HK-2 (cell line): ENCODE measurements around the gene PDE6A.

Experiments
- DNase-seq: peaks from one replicate; pipeline ENCODE4 v3.0.0-alpha.2; 2018; ENCODE audit not compliant: unreplicated experiment

PDE6A gene

GRCh38 chr5:149836451-149837139 is 108.0 kb downstream of the PDE6A start:
- no peak for DNase-seq

GRCh38 chr5:149834246-149834855 is 110.2 kb downstream of the PDE6A start:
- peak; percentile 42 for DNase-seq

GRCh38 chr5:149833116-149833827 is 111.3 kb downstream of the PDE6A start:
- no peak for DNase-seq

- no peak for DNase-seq
These were observed 112.0 kb downstream of the PDE6A start for GRCh38 chr5:149832636-149833035.

GRCh38 chr5:149831492-149831891 is 113.1 kb downstream of the PDE6A start:
- peak; percentile 39 for DNase-seq

- DNase-seq, result no peak
These were observed 114.0 kb downstream of the PDE6A start for GRCh38 chr5:149830579-149830978.

GRCh38 chr5:149829954-149830353 is 114.6 kb downstream of the PDE6A start:
- no peak for DNase-seq

GRCh38 chr5:149828161-149829011 is 116.2 kb downstream of the PDE6A start:
- DNase-seq, result peak; percentile 79

GRCh38 chr5:149827546-149827945 is 117.0 kb downstream of the PDE6A start:
- no peak for DNase-seq

GRCh38 chr5:149827086-149827485 is 117.5 kb downstream of the PDE6A start:
- no peak for DNase-seq

GRCh38 chr5:149826574-149826973 is 118.0 kb downstream of the PDE6A start:
- no peak for DNase-seq

GRCh38 chr5:149824846-149825245 is 119.7 kb downstream of the PDE6A start:
- DNase-seq, result no peak

- no peak for DNase-seq
These were observed 120.5 kb downstream of the PDE6A start for GRCh38 chr5:149824120-149824519.

- no peak for DNase-seq
These were observed 121.2 kb downstream of the PDE6A start for GRCh38 chr5:149823375-149823774.

GRCh38 chr5:149822301-149822700 is 122.3 kb downstream of the PDE6A start:
- no peak for DNase-seq

GRCh38 chr5:149820536-149821510 is 123.8 kb downstream of the PDE6A start:
- DNase-seq, result no peak

- no peak for DNase-seq
These were observed 124.6 kb downstream of the PDE6A start for GRCh38 chr5:149820012-149820411.

GRCh38 chr5:149818116-149818515 is 126.5 kb downstream of the PDE6A start:
- DNase-seq, result no peak

- DNase-seq, result no peak
These were observed 127.0 kb downstream of the PDE6A start for GRCh38 chr5:149817539-149818060.

GRCh38 chr5:149816661-149817060 is 127.9 kb downstream of the PDE6A start:
- DNase-seq, result no peak

GRCh38 chr5:149811453-149811852 is 133.1 kb downstream of the PDE6A start:
- no peak for DNase-seq
